Esophagus squamous epithelium (tissue), 4 donors: ENCODE results near the gene MEOX1.

ENCODE experiments used
- CTCF ChIP-seq, 6 experiments: fragments of 450-650 bp in 4 of 6; fragments of 200-600 bp in 2 of 6; sonication (generic) in 2 of 6; IDR thresholded peaks; one replicate each; pipeline ENCODE4 v1.5.1; 2016 to 2019; ENCODE audit warnings: antibody characterized with exemption in 6 of 6, mild to moderate bottlenecking in 4 of 6, moderate library complexity in 4 of 6
- POLR2A ChIP-seq, 4 donors: fragments of 450-650 bp; IDR thresholded peaks; one replicate each; pipeline ENCODE4 v1.6.1; 2017; ENCODE audit warnings: antibody characterized with exemption in 4 of 4, mild to moderate bottlenecking in 4 of 4, moderate library complexity in 3 of 4

GRCh38 chr17:43648916-43649315 lies 12.8 kb downstream of the MEOX1 start:
- no peak for TF ChIP-seq CTCF (IDR thresholded peaks at IDR 0.05)
- no peak for TF ChIP-seq POLR2A (IDR thresholded peaks at IDR 0.05)
